Right cardiac atrium (tissue), 5 donors: ENCODE results near the gene ZSCAN5A. TPM values are rescaled to one million over a fixed set of nuclear protein-coding genes. Genes with fewer than 3 reads are reported as not detected.
"Not testable (repeated sequence)": the region's sequence is repeated elsewhere in the genome, so short reads cannot be mapped to it uniquely, and the experiment has no call there.

Experiments used
- ATAC-seq, 2 donors: fragments of 200-7000 bp; cut with Tn5 transposase; one replicate each; pipeline versions ENCODE4 v1.8.0 to v1.9.1; 2020; ENCODE audit warnings: moderate library complexity in 2 of 2, mild to moderate bottlenecking in 1 of 2
- DNase-seq, 3 donors: peaks; one replicate each; pipeline ENCODE4 v3.0.0-alpha.2; 2020
- H3K27ac ChIP-seq: one replicate; pipeline ENCODE4 v1.5.1; 2013; ENCODE audit warnings: mild to moderate bottlenecking, low read length, control low read depth, moderate library complexity
- H3K27me3 ChIP-seq: one replicate; pipeline ENCODE4 v1.6.1; 2013; ENCODE audit not compliant: control insufficient read depth, insufficient read depth
- H3K4me1 ChIP-seq: one replicate; pipeline ENCODE4 v1.6.1; 2013; ENCODE audit warnings: low read length; ENCODE audit not compliant: control insufficient read depth, insufficient read depth
- H3K4me3 ChIP-seq: one replicate; pipeline ENCODE4 v1.5.1; 2013; ENCODE audit warnings: low read length, control low read depth
- H3K9me3 ChIP-seq: one replicate; pipeline ENCODE4 v1.6.1; 2013; ENCODE audit warnings: low read length; ENCODE audit not compliant: control insufficient read depth
- WGBS: extraction: QIAGEN DNeasy Blood & Tissue Kit; methylation state at CpG from one replicate; pipeline ENCODE4 v1.1.7; 2013; 5-methylcytosine and 5-hydroxymethylcytosine counted together
- intact Hi-C, 4 donors: fragments of 100-400 bp; cut with DNase I; formaldehyde crosslinking; loops; one replicate each; pipeline versions ENCODE4 v1.11.0 to v1.14.0; 2022 to 2023
- polyA plus RNA-seq: library from polyadenylated mRNA; stranded (reverse); fragments of 200-250 nt; gene quantifications from one replicate; pipeline ENCODE4 v1.2.3, GENCODE V29; 2013
- total RNA-seq, 4 donors: library from RNA; stranded (reverse); fragmentation: NEBNext Ultra II Directional; extraction: Animal tissue kit (Norgen Biotek cat#: 25700); gene quantifications; one replicate each; pipeline ENCODE4 v1.2.1, GENCODE V29; 2021
- donor health status: healthy with polysubstance abuse.
- donor health status: DM: no; HTN: yes; CAD: no.
- donor health status: DM: no; HTN: no; CAD: no.
- donor health status: DM: no; HTN: yes; CAD: no; lungs with severe emphysema.
- donor health status: DM: yes; HTN: yes; CAD: no.

The ZSCAN5A gene
- total and polyA plus RNA-seq, 5 donors: 16.5 to 25.8 (median 19.2) TPM

DNA sequence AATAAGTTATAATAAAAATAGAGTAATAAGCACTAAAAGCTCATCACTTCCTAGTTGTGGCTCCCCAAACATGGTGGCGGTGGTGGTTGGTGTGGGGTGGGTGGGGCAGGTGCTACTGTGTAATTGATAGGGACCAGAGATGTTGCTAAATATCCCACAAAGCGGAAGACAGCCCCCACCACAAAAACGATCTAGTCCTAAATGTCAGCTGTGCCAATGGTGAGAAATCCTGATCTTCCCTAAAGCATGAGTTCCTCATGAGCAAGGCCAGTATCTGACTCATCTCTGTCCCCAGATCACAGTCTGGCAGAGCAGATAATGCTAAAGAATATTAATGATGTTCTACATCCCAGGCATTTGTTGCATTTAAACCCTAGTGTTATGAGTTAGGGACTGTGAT, 44.0 kb downstream of the ZSCAN5A start:
- ATAC-seq: no peak
- 82% methylated on average over 3 of the region's 3 CpGs for WGBS

DNA sequence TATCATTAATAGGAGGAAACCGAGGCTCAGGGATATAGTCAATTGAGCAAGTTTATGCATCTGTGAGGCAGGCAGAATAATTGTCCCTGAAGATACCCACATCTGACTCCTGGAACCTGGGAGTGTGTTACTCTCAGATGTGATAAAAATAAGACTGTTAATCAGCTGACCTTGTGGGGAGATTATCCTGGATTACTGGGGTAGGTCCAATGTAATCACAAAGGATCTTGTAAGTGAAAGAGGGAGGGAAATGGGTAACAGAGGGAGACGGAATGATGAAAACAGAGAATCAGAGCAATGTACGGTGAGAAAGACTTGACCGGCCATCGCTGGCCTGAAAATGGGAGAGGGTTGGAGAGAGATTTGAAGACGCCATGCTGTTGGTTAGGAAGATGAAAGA, 45.3 kb downstream of the ZSCAN5A start:
- Histone ChIP-seq H3K27me3 (no peaks in the 10 kb centered on the region), H3K4me1 (no peaks in the 10 kb centered on the region), H3K4me3 (no peak overlapping the region), H3K27ac (no peak overlapping the region), H3K9me3 (no peaks in the 10 kb centered on the region)
- intact Hi-C loops: no loop called here
- no peak for DNase-seq
- WGBS: 95% methylated on average over 6 of the region's 6 CpGs
- no peak for ATAC-seq

More for the DNA sequence above, 44.0 kb downstream of the ZSCAN5A start:
- no peaks in the 10 kb centered on the region for H3K9me3 ChIP-seq
- DNase-seq: no peak
- H3K27me3 ChIP-seq: no peaks in the 10 kb centered on the region
- no peak overlapping the region for H3K27ac ChIP-seq
- intact Hi-C loops: no loop called here
- H3K4me1 ChIP-seq: no peaks in the 10 kb centered on the region
- H3K4me3 ChIP-seq: no peak overlapping the region

DNA sequence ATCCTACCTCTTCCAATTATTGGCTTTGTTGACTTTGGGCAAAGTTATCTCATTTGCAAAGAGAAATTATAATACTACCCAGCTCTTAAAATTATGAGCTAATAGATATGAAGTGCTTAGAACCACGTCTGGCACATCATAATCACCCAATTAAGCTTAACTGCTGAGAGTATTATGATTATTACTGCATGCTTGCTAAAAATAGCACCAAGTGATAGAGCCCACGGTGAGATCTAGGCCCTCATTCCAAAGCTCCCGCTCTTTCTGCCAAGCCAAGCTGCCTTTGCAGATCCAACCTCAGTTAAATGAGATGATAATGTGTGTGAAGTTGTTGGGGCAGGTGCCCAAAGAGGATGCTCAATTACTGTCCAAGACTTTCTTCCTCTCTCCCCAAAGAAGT, 48.6 kb downstream of the ZSCAN5A start:
- no peak overlapping the region for H3K27ac ChIP-seq
- intact Hi-C loops: no loop called here
- WGBS: 28% methylated on average over 3 of the region's 3 CpGs
- no peak for DNase-seq
- no peaks in the 10 kb centered on the region for H3K27me3 ChIP-seq
- no peaks in the 10 kb centered on the region for H3K4me1 ChIP-seq
- H3K4me3 ChIP-seq: no peak overlapping the region
- H3K9me3 ChIP-seq: no peaks in the 10 kb centered on the region
- peak in 1 of 2 donors; percentile 39 for ATAC-seq

DNA sequence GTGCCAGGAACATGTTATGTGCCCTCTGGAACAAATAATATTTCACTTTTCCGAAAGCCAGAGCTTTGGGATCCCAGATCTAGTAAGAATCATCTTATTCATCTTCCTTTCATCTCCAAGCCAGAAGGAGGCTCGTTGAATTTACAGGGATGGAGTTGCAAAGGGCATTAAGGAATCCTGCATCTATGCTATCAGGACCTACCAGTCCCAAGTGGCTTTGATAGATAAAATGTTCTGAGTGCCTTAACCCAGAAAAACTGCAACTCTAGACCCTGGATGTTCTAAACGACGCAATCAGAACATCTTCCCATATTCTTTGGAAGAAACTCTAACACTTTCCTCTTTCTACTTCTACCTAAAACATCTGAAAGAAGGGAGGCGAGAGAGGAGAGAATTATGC, 51.3 kb downstream of the ZSCAN5A start:
- Histone ChIP-seq H3K4me3 (no peak overlapping the region), H3K9me3 (no peaks in the 10 kb centered on the region), H3K27ac (no peak overlapping the region), H3K27me3 (no peaks in the 10 kb centered on the region), H3K4me1 (no peaks in the 10 kb centered on the region)
- intact Hi-C loops: no loop called here
- DNase-seq (no peak), ATAC-seq (no peak)
- whole genome bisulfite sequencing: 82% methylated on average over 5 of the region's 5 CpGs

DNA sequence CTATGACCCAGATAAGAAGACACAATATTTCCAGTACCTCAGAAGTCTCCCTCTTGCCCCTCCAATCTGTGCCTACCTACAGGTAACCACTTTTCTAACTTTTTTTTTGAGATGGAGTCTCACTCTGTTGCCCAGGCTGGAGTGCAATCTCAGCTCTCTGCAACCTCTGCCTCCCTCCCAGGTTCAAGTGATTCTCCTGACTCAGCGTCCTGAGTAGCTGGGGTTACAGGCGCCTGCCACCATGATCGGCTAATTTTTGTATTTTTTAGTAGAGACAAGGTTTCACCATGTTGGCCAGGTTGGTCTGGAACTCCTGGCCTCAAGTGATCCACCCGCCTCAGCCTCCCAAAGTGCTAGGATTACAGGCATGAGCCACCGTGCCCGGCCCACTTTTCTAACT, 52.7 kb downstream of the ZSCAN5A start:
- intact Hi-C loops, H3K9me3 ChIP-seq, H3K27ac ChIP-seq, H3K27me3 ChIP-seq, H3K4me3 ChIP-seq, H3K4me1 ChIP-seq, DNase-seq, ATAC-seq: not testable (repeated sequence)
- 94% methylated on average over 6 of the region's 6 CpGs for WGBS

DNA sequence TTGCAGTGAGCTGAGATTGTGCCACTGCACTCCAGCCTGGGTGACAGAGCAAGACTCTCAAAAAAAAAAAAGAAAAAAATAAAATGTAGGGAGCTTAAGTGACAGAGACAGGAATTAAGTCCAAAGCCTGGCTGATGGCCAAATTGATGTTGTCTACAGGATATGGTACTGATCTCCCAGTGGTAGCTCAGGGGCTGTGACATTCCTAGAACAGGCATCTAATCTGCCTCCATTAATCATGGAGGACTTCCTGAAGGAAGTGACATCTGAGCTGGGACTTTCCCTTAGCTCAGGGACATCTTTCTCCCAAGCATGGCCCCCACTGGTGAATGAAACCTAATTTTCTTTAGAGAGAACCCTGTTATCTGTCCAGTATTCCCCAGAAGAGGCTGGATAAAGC, 53.5 kb downstream of the ZSCAN5A start:
- intact Hi-C loops: no loop called here
- Histone ChIP-seq H3K27me3 (no peaks in the 10 kb centered on the region), H3K9me3 (no peaks in the 10 kb centered on the region)

DNA sequence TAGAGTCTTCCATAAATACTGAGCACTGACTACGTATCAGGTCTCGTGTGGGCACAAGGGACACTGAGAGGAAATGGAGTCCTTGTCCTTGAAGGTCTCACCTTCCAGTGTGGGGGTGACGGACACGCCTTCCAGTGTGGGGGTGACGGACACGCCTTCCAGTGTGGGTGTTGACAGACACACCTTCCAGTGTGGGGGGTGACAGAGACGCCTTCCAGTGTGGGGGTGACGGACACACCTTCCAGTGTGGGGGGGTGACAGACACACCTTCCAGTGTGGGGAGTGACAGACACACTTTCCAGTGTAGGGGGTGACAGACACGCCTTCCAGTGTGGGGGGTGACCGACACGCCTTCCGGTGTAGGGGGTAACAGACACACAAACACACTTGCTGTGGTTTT, 56.4 kb downstream of the ZSCAN5A start:
- DNase-seq: no peak
- Histone ChIP-seq H3K4me1 (no peaks in the 10 kb centered on the region), H3K9me3 (no peaks in the 10 kb centered on the region), H3K27me3 (no peaks in the 10 kb centered on the region), H3K4me3 (no peak overlapping the region), H3K27ac (no peak overlapping the region)
- ATAC-seq: no peak
- 87% methylated on average over 12 of the region's 12 CpGs for WGBS
- intact Hi-C loops: loop anchor here in 2 of 4 donors (5.0 to 10.0 kb wide), 2 partner anchors 77 to 94 kb away; no protein-coding TSS in a partner anchor

More for the DNA sequence above, 53.5 kb downstream of the ZSCAN5A start:
- no peaks in the 10 kb centered on the region for H3K4me1 ChIP-seq
- no peak for ATAC-seq
- H3K27ac ChIP-seq: no peak overlapping the region
- no peak overlapping the region for H3K4me3 ChIP-seq
- DNase-seq: no peak

DNA sequence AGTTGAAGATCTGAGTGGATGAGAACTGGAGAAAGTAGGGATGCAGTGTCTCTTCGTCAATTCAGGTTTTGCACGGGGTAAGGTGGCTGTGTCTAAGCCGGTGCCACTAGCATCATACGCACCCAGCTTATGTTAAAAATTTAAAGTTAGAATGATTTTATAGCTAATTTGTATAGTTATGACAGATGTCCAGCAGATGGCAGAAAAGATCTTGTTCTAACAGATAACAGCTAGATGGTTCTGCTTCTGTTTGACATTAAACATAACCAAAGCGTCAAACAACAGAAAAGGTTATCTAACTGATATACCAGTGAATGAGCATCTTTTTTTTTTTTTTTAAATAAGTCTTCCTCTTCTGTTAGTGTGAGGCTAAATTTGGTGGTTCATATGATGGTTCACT, 60.9 kb downstream of the ZSCAN5A start:
- no peak for DNase-seq
- WGBS: 47% methylated on average over 5 of the region's 5 CpGs
- no peaks in the 10 kb centered on the region for H3K9me3 ChIP-seq
- H3K27ac ChIP-seq: no peak overlapping the region
- ATAC-seq: peak in 1 of 2 donors; percentile 39
- H3K27me3 ChIP-seq: no peaks in the 10 kb centered on the region
- intact Hi-C loops: loop anchor here (5.0 to 10.0 kb wide), 5 partner anchors 79 to 186 kb away; no protein-coding TSS in a partner anchor
- no peaks in the 10 kb centered on the region for H3K4me1 ChIP-seq
- H3K4me3 ChIP-seq: no peak overlapping the region

DNA sequence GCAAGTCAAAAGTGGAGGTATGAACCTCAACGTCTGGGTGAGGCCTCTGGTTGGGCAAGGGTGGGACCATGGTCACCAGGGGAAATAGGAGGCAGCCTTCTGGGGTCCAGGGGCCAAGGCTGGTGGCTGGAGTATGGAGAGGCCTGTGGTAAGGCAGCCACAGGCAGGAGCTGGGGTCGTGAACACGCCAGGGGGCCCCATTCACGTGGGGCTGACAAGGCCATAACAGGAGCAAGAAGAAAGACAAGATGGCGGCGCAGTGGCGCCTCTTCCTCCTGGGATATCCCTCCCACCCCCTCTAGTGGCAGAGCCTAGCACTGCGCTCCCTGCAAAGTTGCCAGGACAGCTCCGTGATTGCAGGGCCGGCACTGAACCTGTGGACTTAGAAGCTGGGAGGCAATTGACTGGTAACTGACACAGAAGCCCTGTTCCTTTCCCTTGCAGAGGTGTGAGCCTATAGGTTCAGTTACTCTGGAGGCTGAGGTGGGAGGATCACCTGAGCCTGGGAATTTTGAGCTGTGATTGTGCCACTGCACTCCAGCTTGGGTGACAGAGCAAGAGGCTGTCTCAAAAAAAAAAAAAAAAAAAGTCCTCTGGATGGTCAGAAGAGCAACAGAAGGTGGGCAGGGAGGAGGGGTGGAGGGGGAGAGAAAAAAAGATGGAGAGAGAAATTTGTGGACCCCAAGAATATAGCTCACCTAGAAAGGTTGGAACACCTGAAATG, 61.8 kb downstream of the ZSCAN5A start:
- no peak overlapping the region for H3K4me3 ChIP-seq
- no peaks in the 10 kb centered on the region for H3K9me3 ChIP-seq
- intact Hi-C loops: loop anchor here (5.0 to 10.0 kb wide), 5 partner anchors 79 to 186 kb away; no protein-coding TSS in a partner anchor
- DNase-seq: peak; percentile 75 to 88 (median 87)
- H3K27me3 ChIP-seq: no peaks in the 10 kb centered on the region
- no peak overlapping the region for H3K27ac ChIP-seq
- WGBS: 39% methylated on average over 10 of the region's 10 CpGs
- peak; percentile 76 to 83 for ATAC-seq
- no peaks in the 10 kb centered on the region for H3K4me1 ChIP-seq

DNA sequence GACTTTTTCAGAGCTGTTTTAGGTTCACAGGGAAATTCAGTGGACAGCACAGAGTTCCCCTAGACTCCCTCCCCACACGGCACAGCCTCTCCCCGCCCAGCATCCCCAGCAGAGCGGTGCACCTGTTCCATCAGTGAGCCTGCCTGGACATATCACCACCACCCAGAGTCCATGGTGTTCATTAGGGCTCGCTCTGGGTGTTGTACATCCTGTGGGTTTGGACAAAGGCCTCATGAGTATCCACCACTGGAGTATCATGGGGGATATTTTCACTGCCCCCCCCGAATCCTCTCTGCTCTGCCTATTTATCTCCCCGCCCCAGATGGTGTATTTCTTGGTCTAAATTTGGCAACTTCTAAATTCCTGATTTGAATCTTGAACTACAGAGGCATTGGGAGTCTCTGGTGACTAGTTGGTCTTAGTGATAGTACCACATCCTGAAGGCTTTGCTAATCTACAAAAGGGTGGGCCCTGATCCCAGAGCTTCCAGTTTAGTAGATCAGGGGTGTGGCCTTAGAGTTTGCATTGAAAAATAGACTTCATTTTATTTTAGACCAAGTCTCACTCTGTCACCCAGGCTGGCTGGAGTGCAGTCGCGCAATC, 65.8 kb downstream of the ZSCAN5A start:
- WGBS: 96% methylated on average over 8 of the region's 8 CpGs
- H3K4me3 ChIP-seq, H3K27ac ChIP-seq, H3K4me1 ChIP-seq, intact Hi-C loops, DNase-seq, H3K9me3 ChIP-seq, ATAC-seq, H3K27me3 ChIP-seq: not testable (repeated sequence)

DNA sequence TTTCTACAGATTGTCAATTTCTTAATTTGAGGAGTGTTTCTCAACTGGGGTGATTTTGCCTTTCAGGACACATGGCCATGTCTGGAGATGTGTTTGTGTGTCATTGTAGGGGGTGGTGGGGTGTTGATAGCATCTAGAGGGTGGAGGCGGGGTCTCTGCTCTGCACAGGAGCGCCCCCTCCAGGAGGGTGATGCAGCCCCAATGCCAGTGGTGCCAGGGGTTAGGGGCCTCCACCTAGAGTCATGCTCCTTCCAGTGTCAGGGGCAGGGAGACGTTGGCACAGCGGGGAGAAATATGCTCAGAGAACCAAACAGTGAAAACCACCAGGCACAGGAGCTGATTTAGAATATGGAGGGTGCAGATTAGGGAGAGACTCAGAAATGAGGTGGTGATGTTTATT, 68.9 kb downstream of the ZSCAN5A start:
- WGBS: 66% methylated on average over 4 of the region's 4 CpGs
- intact Hi-C loops, H3K4me1 ChIP-seq, H3K4me3 ChIP-seq, DNase-seq, H3K27me3 ChIP-seq, H3K9me3 ChIP-seq, ATAC-seq, H3K27ac ChIP-seq: not testable (repeated sequence)
